GM21423 (cell line): Measurements from ENCODE around the gene ENTPD6.

Source experiments
- ATAC-seq: cut with Tn5 transposase; IDR thresholded peaks from one replicate; pipeline ENCODE4 v1.9.1; 2021; ENCODE audit warnings: mild to moderate bottlenecking, moderate library complexity; ENCODE audit not compliant: unreplicated experiment

Gene ENTPD6

DNA sequence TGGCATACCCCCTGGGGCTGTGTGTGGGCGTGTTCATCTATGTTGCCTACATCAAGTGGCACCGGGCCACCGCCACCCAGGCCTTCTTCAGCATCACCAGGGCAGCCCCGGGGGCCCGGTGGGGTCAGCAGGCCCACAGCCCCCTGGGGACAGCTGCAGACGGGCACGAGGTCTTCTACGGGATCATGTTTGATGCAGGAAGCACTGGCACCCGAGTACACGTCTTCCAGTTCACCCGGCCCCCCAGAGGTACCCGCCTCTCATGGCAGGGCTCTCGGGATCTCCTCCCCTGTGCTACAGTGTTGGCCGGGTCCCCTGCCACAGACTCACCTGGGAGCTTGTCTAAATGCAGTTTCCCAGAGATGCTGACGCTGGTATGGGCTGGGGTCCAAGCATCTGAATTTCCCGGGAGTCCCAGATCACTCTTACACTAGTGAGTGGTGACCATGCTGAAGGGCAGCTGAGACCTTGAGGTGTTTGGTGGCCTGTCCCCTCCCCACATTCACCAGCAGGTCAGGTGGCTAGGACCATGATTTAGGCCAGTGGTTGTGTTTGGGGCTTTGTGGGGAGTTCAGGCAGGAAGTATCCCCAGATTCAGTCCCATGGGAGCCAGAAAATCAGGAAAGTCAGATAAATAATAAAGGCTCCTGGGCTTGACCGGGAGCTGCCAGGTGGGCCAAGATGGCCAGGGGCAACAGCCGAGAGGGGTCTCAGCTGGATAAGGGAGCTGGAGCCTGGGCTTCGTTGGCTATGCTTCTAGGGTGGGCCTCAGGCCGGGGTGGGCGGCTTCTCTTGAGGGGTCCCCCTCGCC, 11.8 kb downstream of the ENTPD6 start:
- no peak for ATAC-seq

DNA sequence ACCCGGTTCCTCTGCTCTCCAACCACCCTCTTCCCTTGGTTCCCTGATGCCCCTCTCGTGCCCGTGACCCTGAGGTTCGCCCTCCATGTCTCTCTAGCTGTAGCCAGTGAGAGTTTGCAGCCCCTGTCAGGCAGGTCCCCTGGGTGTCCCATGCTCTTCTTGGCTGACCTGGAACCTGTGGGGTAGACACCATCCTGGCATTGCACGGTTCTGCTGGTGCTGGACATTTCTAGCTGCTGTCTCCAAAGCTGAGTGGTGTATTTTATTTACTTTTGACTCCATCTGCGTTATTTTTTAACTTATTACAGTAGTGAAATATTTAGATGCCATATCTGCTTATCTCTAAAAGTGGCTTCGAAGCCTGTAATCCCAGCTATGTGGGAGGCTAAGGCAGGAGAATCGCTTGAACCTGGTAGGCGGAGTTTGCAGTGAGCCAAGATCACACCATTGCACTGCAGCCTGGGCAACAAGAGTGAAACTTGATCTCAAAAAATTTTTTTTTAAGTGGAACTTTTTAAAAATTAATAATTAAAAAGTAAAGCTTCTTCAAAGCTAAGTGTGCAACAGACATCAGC, 12.5 kb downstream of the ENTPD6 start:
- ATAC-seq = no peak

- ATAC-seq = no peak
Observed at GRCh38 chr20:25209400-25209799, 13.9 kb downstream of the ENTPD6 start.

GRCh38 chr20:25209911-25210310, 14.4 kb downstream of the ENTPD6 start:
- ATAC-seq = no peak

DNA sequence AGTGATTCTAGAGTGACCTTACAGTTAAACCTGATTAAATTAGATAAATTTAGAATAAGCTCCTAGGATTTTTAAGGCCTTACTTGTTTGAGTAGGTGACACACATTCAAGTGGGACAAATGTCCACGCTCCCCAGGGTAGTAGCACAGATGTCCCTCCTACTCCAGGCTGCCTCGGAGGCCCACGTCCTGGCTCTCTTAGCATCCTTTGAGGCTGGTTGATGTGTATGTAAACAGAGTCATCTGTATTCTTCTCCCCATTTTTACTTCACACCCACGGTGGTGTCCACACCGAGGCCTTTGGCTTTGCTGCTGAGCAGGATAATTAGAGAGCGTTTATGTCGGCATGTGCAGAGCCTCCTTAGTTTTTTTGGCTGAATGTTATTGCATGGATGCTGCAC, 15.8 kb downstream of the ENTPD6 start:
- ATAC-seq = no peak

- no peak for ATAC-seq
Observed at GRCh38 chr20:25212242-25212641, 16.7 kb downstream of the ENTPD6 start.

- ATAC-seq = no peak
Observed at GRCh38 chr20:25213566-25214425, 18.3 kb downstream of the ENTPD6 start.

- ATAC-seq = no peak
Observed at GRCh38 chr20:25214426-25214790, 18.9 kb downstream of the ENTPD6 start.

- no peak for ATAC-seq
Observed at GRCh38 chr20:25214819-25215218, 19.3 kb downstream of the ENTPD6 start.

GRCh38 chr20:25215521-25215920, 20.0 kb downstream of the ENTPD6 start:
- ATAC-seq = no peak

- no peak for ATAC-seq
Observed at GRCh38 chr20:25216199-25216945, 20.9 kb downstream of the ENTPD6 start.

GRCh38 chr20:25217161-25218108, 21.9 kb downstream of the ENTPD6 start:
- ATAC-seq = no peak

DNA sequence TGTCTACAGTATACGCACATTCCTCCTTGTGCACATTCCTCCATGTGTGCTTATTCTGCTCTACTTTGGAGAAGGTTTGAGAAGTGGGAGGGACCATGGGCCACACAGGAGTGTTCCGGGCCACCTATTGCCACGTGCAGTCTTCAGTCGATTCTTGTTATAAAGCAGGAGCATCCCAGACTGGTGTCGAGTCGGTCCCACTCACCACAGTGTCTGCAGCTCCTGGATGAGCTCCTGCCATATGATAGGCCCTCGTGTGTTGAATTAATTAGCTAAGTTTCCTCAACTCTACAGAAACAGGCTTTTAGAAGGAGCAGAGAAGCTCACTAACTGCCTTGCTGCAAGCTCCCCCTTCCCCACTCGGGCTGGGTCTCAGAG, 22.6 kb downstream of the ENTPD6 start:
- ATAC-seq = no peak

DNA sequence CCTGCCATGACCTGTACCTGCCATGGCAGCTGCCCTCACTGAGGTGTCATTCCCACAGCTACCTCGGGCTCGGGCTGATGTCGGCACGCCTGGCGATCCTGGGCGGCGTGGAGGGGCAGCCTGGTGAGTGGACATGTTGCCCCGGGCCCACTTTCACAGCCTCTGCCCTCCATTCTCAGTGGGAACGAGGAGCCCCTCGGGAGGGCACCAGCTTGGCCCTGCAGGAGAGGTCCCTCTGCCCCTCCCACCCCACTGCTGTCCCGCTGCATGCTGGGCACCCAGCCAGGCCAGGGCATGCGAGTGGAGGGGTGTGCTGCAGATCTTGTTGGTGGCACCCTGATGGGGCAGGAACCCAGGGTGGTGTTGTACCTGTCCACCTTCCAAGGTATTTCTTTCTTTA, 23.0 kb downstream of the ENTPD6 start:
- no peak for ATAC-seq

GRCh38 chr20:25219365-25219764, 23.9 kb downstream of the ENTPD6 start:
- no peak for ATAC-seq

DNA sequence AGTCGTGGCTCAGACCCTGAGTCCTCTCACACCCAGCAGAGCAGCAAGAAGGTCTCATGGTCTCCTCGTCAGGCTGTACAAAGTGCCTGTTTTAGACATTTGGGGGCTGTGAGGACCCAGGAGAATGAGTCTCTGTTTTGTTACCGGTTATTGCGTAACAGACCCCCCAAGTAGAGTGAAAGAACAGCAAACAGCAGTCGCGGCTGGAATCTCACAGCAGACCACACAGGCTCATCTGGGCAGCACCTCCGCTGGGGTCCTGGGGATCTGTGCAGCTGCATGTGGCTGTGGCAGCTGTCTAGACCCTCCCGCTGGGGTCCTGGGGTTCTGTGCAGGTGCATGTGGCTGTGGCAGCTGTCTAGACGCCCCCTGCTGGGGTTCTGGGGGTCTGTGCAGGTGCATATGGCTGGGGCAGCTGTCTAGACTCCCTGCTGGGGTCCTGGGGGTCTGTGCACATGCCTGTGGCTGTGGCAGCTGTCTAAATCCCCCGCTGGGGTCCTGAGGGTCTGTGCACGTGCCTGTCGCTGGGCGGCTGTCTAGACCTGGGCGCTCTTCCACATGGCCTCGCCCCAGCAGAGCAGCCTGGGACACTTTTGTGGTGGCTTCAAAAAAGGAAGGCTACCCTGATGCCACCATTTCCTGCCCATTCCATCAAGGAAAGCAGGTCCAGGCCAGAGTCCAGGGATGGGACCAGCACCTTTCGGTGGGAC, 24.7 kb downstream of the ENTPD6 start:
- no peak for ATAC-seq

DNA sequence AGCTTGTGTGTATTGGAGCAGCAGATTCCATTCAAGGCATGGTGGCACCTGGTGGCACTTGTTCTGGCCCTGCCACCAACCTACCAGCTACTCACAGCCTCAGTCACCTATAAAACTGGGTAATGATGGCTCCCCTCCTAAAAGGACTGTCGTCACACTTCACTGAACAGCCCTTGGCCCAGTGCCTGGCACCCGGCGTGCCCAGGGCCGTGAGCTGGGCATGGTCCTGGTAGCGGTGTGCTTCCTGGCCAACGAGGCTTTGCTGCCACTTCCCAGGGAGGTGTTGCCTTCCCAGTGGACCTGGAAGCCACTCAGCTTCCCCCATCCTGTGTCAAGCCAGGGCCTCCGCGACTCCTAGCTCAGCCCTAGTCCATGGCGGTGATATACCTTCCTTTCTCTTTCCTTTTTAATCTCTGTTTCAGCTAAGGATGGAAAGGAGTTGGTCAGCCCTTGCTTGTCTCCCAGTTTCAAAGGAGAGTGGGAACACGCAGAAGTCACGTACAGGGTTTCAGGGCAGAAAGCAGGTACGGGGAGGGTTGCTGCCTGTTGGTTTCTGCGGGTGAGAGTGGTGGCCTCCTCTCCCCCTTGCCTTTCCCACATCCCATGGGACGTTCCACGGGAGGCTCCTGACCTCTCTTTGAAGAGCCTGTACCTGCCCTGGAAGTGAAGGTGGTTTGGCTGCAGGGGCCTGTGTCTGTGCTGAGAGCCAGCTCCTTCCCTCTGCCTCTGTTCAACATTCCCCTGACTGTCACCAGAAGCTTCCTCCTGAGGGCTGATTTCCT, 25.5 kb downstream of the ENTPD6 start:
- no peak for ATAC-seq

DNA sequence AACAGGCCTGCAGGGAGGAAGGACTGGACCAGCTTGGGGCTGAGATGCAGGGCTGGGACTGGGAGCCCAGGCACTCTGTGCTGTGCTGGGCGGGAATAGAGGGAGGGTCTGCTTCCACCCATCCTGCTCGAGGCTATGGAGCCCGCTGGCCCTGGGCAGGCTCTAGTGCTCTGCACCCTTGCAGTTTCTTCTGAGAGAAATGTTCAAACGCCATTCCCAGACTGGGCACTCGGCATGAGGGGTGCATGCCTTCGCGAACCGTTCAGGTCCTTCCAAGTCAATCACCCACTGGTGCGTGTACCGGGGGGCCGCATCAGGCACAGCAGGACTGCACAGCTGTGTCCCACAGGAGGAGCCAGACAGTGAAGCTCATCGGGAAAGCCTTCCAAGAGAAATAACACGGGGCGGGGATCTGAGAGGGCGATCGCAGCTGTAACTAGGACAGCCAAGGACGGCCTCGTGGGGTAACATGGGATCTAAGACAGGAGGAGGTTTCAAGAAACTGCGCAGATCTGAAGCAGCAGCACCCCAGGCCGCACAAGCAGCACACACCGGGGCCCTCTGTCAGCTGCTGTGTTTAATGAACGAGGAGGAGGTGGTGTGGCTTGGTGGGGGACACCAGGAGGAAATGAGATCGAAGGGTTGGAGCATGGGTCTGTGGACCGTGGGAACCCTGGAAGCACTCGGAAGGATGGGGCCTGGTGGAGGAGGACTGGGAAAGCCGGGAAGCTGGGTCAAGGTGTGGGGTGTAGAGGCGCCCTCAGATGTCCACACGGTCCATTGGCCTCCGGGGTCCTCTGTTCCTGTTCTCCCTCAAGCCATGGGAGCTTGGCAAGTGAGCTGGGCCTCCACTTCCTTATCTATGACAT, 26.3 kb downstream of the ENTPD6 start:
- ATAC-seq = no peak
